WTC11 (cell line): ENCODE results near the gene USP44. TPM values are rescaled to one million over a fixed set of nuclear protein-coding genes. Genes with fewer than 3 reads are reported as not detected.

Experiments
- ATAC-seq: fragments of 200-7000 bp; cut with Tn5 transposase; 2 replicates; pipeline ENCODE4 v1.10.0; 2021; ENCODE audit warnings: mild to moderate bottlenecking, moderate library complexity
- CTCF ChIA-PET: fragments of 300-600 bp; sonication (Branson Sonifier 250); formaldehyde crosslinking; loops from one replicate; lab custom pipeline; 2021; ENCODE audit warnings: antibody characterized with exemption; lab: Charles Lee
- POLR2A ChIA-PET: fragments of 350-600 bp; sonication (Branson Sonifier 250); formaldehyde crosslinking; loops from one replicate; lab custom pipeline; 2021; ENCODE audit warnings: antibody characterized with exemption; lab: Charles Lee
- DNase-seq: peaks from one replicate; pipeline ENCODE4 v3.0.0; 2021; ENCODE audit warnings: low spot score
- H3K27ac Mint-ChIP-seq: 2 replicates; pipeline ENCODE4 v1.8.0; 2021; ENCODE audit warnings: mixed read lengths
- H3K27me3 Mint-ChIP-seq: 2 replicates; pipeline ENCODE4 v1.8.0; 2021; ENCODE audit warnings: low read depth, mild to moderate bottlenecking, moderate library complexity, mixed read lengths
- H3K36me3 Mint-ChIP-seq: 2 replicates; pipeline ENCODE4 v1.8.0; 2021; ENCODE audit warnings: mixed read lengths
- H3K4me1 Mint-ChIP-seq: 2 replicates; pipeline ENCODE4 v1.8.0; 2022; ENCODE audit warnings: mixed read lengths
- H3K4me3 Mint-ChIP-seq: 2 replicates; pipeline ENCODE4 v1.8.0; 2021; ENCODE audit warnings: mild to moderate bottlenecking, moderate library complexity, mixed read lengths
- H3K9me3 Mint-ChIP-seq: 2 replicates; pipeline ENCODE4 v1.8.0; 2021; ENCODE audit warnings: mixed read lengths
- AFF4 ChIP-seq: sonication (generic); formaldehyde crosslinking; IDR thresholded peaks from 2 replicates; pipeline ENCODE4 v1.8.1; 2023; ENCODE audit warnings: mild to moderate bottlenecking, missing genetic modification reagents, borderline replicate concordance
- ATF6 ChIP-seq: sonication (generic); formaldehyde crosslinking; IDR thresholded peaks from 2 replicates; pipeline ENCODE4 v1.8.1; 2023; ENCODE audit warnings: mild to moderate bottlenecking, missing genetic modification reagents
- CBFB ChIP-seq: sonication (generic); formaldehyde crosslinking; IDR thresholded peaks from 2 replicates; pipeline ENCODE4 v1.8.1; 2022; ENCODE audit warnings: mild to moderate bottlenecking, low read depth, missing genetic modification reagents
- CREM ChIP-seq: sonication (generic); formaldehyde crosslinking; IDR thresholded peaks from 2 replicates; pipeline ENCODE4 v1.8.1; 2022; ENCODE audit warnings: mild to moderate bottlenecking, missing genetic modification reagents, moderate library complexity
- CTCF ChIP-seq: fragments of 200-600 bp; IDR thresholded peaks from 2 replicates; pipeline ENCODE4 v1.8.0; 2022; ENCODE audit warnings: antibody characterized with exemption
- ETV6 ChIP-seq: sonication (generic); formaldehyde crosslinking; IDR thresholded peaks from 2 replicates; pipeline ENCODE4 v1.8.1; 2022; ENCODE audit warnings: mild to moderate bottlenecking, missing genetic modification reagents
- FOXK1 ChIP-seq: sonication (generic); formaldehyde crosslinking; IDR thresholded peaks from 2 replicates; pipeline ENCODE4 v1.8.0; 2022; ENCODE audit warnings: mild to moderate bottlenecking, moderate library complexity, missing genetic modification reagents
- GTF2I ChIP-seq: fragments of 250-450 bp; sonication (Bioruptor Pico); conservative IDR thresholded peaks from 2 replicates; pipeline ENCODE4 v1.4.0; 2021; ENCODE audit warnings: mild to moderate bottlenecking
- IRF2 ChIP-seq: sonication (generic); formaldehyde crosslinking; IDR thresholded peaks from 2 replicates; pipeline ENCODE4 v1.8.0; 2022; ENCODE audit warnings: low read depth, missing genetic modification reagents, borderline replicate concordance
- MLX ChIP-seq: sonication (generic); formaldehyde crosslinking; IDR thresholded peaks from 2 replicates; pipeline ENCODE4 v1.8.1; 2023; ENCODE audit warnings: mild to moderate bottlenecking, missing genetic modification reagents, moderate library complexity
- NFATC4 ChIP-seq: fragments of 250-450 bp; sonication (Bioruptor Pico); IDR thresholded peaks from 2 replicates; pipeline ENCODE4 v1.9.0; 2021; ENCODE audit warnings: mild to moderate bottlenecking
- NFE2L1 ChIP-seq: sonication (generic); formaldehyde crosslinking; IDR thresholded peaks from 2 replicates; pipeline ENCODE4 v1.8.1; 2023; ENCODE audit warnings: missing genetic modification reagents
- NR3C1 ChIP-seq: sonication (generic); formaldehyde crosslinking; conservative IDR thresholded peaks from 2 replicates; pipeline ENCODE4 v1.8.1; 2023; ENCODE audit warnings: low read depth, mild to moderate bottlenecking, missing genetic modification reagents
- PRRX2 ChIP-seq: fragments of 250-450 bp; sonication (Bioruptor Pico); IDR thresholded peaks from 2 replicates; pipeline ENCODE4 v1.8.0; 2021; ENCODE audit warnings: mild to moderate bottlenecking
- SOX15 ChIP-seq: fragments of 250-450 bp; sonication (Bioruptor Pico); IDR thresholded peaks from 2 replicates; pipeline ENCODE4 v1.9.0; 2021; ENCODE audit warnings: mild to moderate bottlenecking
- SP1 ChIP-seq: sonication (generic); formaldehyde crosslinking; conservative IDR thresholded peaks from 2 replicates; pipeline ENCODE4 v1.8.1; 2022; ENCODE audit warnings: missing genetic modification reagents
- USF2 ChIP-seq: sonication (generic); formaldehyde crosslinking; IDR thresholded peaks from 2 replicates; pipeline ENCODE4 v1.8.1; 2023; ENCODE audit warnings: mild to moderate bottlenecking, missing genetic modification reagents, moderate library complexity
- ZNF263 ChIP-seq: sonication (generic); formaldehyde crosslinking; IDR thresholded peaks from 2 replicates; pipeline ENCODE4 v1.8.1; 2022; ENCODE audit warnings: low read depth, mild to moderate bottlenecking, moderate library complexity, missing genetic modification reagents
- ZNF423 ChIP-seq: fragments of 250-450 bp; sonication (Bioruptor Pico); IDR thresholded peaks from 2 replicates; pipeline ENCODE4 v2.1.2; 2022; ENCODE audit warnings: mild to moderate bottlenecking, moderate library complexity
- total RNA-seq: library from RNA; stranded (reverse); gene quantifications from 3 replicates; pipeline ENCODE4 v1.2.3, GENCODE V29; 2021

The USP44 gene
- total RNA-seq, 1 experiment from 2014 or later: 93.4 TPM

GRCh38 chr12:95577820-95578219, 26.5 kb upstream of the USP44 start (continued):
- no peak for TF ChIP-seq NFE2L1 (CRISPR knock-in tag)
- TF ChIP-seq GTF2I: no peak
- TF ChIP-seq ZNF263: no peak
- TF ChIP-seq NFATC4: no peak
- no peak for TF ChIP-seq ZNF423 (CRISPR knock-in tag)
- no peak for TF ChIP-seq MLX (CRISPR knock-in tag)
- no peak for TF ChIP-seq AFF4 (CRISPR knock-in tag)

GRCh38 chr12:95574799-95575452, 23.6 kb upstream of the USP44 start:
- ATAC-seq (peak; percentile 44), DNase-seq (no peak)
- ChIA-PET POLR2A (interaction anchor here (0.5 to 2.0 kb wide), 4 partner anchors 28 to 489 kb away, joined by 3 to 8 read pairs (median 4); no protein-coding TSS in a partner anchor), CTCF (interaction anchor here (0.5 to 5.9 kb wide), 42 partner anchors 8 to 457 kb away, joined by 3 to 69 read pairs (median 4); partner anchors contain the start of genes METAP2 and USP44)
- Mint-ChIP-seq H3K4me1 (peaks cover 42% of the 10 kb centered on the region), H3K27me3 (no peaks in the 10 kb centered on the region), H3K27ac (peak overlapping the region; percentile 97), H3K9me3 (no peaks in the 10 kb centered on the region), H3K36me3 (no peaks in the 10 kb centered on the region), H3K4me3 (peak overlapping the region; percentile 57)
- TF ChIP-seq CTCF (peak; percentile 52; the same call in 1 of the 2 replicates), NR3C1 (no peak), IRF2 (CRISPR knock-in tag) (no peak), PRRX2 (CRISPR knock-in tag) (peak; percentile 11; the same call in 1 of the 2 replicates)

- peak overlapping the region; percentile 97 for H3K27ac Mint-ChIP-seq
- no peaks in the 10 kb centered on the region for H3K9me3 Mint-ChIP-seq
- DNase-seq: peak; percentile 62
- H3K4me1 Mint-ChIP-seq: peaks cover 46% of the 10 kb centered on the region
- POLR2A ChIA-PET: interaction anchor here (0.6 to 2.0 kb wide), 3 partner anchors 27 to 488 kb away, joined by 3 to 8 read pairs (median 6); no protein-coding TSS in a partner anchor
- CTCF ChIA-PET: interaction anchor here (0.5 to 5.9 kb wide), 33 partner anchors 9 to 456 kb away, joined by 3 to 69 read pairs (median 4); partner anchors contain the start of genes METAP2 and USP44
- ATAC-seq: peak; percentile 83
- H3K27me3 Mint-ChIP-seq: no peaks in the 10 kb centered on the region
- H3K36me3 Mint-ChIP-seq: no peaks in the 10 kb centered on the region
- TF ChIP-seq MLX (CRISPR knock-in tag) (no peak), ATF6 (CRISPR knock-in tag) (no peak), CBFB (no peak), FOXK1 (CRISPR knock-in tag) (0 out of 2 replicates have a peak, but pooled peaks have one; percentile 24), ETV6 (CRISPR knock-in tag) (0 out of 2 replicates have a peak, but pooled peaks have one; percentile 52), CREM (0 out of 2 replicates have a peak, but pooled peaks have one; percentile 25), SOX15 (CRISPR knock-in tag) (no peak), SP1 (no peak), USF2 (CRISPR knock-in tag) (no peak), NR3C1 (no peak), ZNF423 (CRISPR knock-in tag) (peak; percentile 74; the same call in 1 of the 2 replicates)
- H3K4me3 Mint-ChIP-seq: peak overlapping the region; percentile 57
Measured at GRCh38 chr12:95573951-95574576, 22.8 kb upstream of the USP44 start.
